Subcutaneous abdominal adipose tissue (tissue), 5 donors: ENCODE measurements around the gene NR5A1.

Experiments
- H3K27ac ChIP-seq: one replicate; pipeline ENCODE4 v1.7.0; 2013; ENCODE audit warnings: low read depth, mild to moderate bottlenecking, inconsistent platforms, low read length, moderate library complexity
- H3K27me3 ChIP-seq, 5 donors: one replicate each; pipeline ENCODE4 v1.7.0; 2013; ENCODE audit warnings: low read length in 5 of 5, inconsistent platforms in 1 of 5; ENCODE audit not compliant: control insufficient read depth in 5 of 5, insufficient read depth in 4 of 5
- H3K36me3 ChIP-seq, 5 donors: one replicate each; pipeline ENCODE4 v1.7.0; 2013; ENCODE audit warnings: low read length in 5 of 5; ENCODE audit not compliant: control insufficient read depth in 5 of 5, insufficient read depth in 5 of 5
- H3K4me1 ChIP-seq, 5 donors: one replicate each; pipeline ENCODE4 v1.7.0; 2013; ENCODE audit warnings: low read length in 5 of 5, mild to moderate bottlenecking in 3 of 5, moderate library complexity in 1 of 5; ENCODE audit not compliant: control insufficient read depth in 5 of 5, insufficient read depth in 5 of 5
- H3K4me3 ChIP-seq, 5 donors: one replicate each; pipeline ENCODE4 v1.7.0; 2013; ENCODE audit warnings: low read length in 5 of 5, low read depth in 1 of 5
- H3K9ac ChIP-seq, 5 donors: one replicate each; pipeline ENCODE4 v1.7.0; 2013; ENCODE audit warnings: low read length in 5 of 5, mild to moderate bottlenecking in 4 of 5, moderate library complexity in 3 of 5
- H3K9me3 ChIP-seq, 5 donors: one replicate each; pipeline ENCODE4 v1.7.0; 2013; ENCODE audit warnings: low read length in 5 of 5; ENCODE audit not compliant: control insufficient read depth in 5 of 5
- donor health status: healthy.
- donor health status: healthy.
- donor health status: healthy.
- donor health status: healthy.
- donor health status: healthy.

The NR5A1 gene

GRCh38 chr9:124475868-124476690, 31.1 kb downstream of the NR5A1 start:
- no peak overlapping the region for H3K9ac ChIP-seq
- H3K27me3 ChIP-seq = peaks cover 59 to 67% (median 64%) of the 10 kb centered on the region in 5 donors

DNA sequence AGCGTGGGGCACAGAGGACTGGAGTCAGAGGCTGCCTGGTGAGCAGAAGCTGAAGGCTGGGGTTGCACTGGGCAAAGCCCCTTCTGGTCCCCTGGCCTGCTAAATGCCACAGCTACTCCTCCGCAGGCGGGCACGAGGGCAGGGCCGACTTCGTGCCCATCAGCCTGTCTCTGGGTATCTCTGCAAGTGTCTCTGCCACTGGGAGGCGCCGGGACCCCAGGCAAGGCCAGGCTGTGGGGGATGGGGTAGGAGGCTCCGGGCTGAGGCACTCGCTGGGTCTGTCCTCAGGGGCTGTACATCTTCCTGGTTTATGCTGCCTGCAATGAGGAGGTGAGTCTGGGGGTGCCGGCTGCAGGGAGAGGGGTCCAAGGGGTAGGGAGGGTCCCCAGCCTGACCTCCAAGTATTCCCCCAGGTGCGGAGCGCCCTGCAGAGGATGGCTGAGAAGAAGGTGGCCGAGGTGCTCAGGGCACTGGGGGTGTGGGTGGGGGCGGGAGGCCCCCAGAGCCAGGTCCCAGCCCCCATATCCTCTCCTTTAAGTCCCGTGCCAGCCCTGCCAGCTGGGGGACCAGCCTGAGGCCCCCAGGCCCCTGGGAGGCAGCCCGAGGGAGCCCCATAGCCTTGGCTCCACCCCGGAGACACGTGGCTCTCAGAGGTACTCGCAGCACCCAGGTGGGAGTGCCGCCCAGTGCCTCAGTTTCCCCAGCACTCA, 31.9 kb downstream of the NR5A1 start:
- H3K27ac ChIP-seq = no peak overlapping the region
- no peaks in the 10 kb centered on the region for H3K36me3 ChIP-seq
- H3K4me1 ChIP-seq = peaks cover 0 to 9% (median 4%) of the 10 kb centered on the region in 5 donors
- no peak overlapping the region for H3K9ac ChIP-seq
- H3K9me3 ChIP-seq = no peaks in the 10 kb centered on the region
- no peak overlapping the region for H3K4me3 ChIP-seq
- H3K27me3 ChIP-seq = peaks cover 52 to 66% (median 60%) of the 10 kb centered on the region in 5 donors

More at GRCh38 chr9:124475868-124476690, 31.1 kb downstream of the NR5A1 start:
- no peaks in the 10 kb centered on the region for H3K9me3 ChIP-seq
- no peak overlapping the region for H3K27ac ChIP-seq
- H3K36me3 ChIP-seq = no peaks in the 10 kb centered on the region
- H3K4me1 ChIP-seq = peaks cover 0 to 9% (median 4%) of the 10 kb centered on the region in 5 donors
- H3K4me3 ChIP-seq = no peak overlapping the region

DNA sequence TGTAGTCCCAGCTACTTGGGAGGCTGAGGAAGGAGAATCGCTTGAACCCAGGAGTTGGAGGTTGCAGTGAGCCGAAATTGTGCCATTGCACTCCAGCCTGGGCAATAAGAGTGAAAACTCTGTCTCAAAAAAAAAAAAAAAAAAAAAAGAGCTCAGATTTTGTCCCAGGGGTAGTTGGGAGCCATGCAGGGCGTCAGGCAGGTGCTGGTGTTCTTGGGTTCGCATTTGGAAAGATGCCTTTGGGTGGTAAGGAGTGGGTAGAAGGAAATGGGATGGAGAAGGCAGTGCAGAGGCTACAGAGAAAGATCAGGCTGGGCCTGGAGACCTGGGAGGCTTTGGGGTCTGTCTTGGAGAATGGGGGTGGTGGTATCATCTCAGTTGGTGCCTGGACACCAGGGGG, 33.0 kb downstream of the NR5A1 start:
- no peaks in the 10 kb centered on the region for H3K36me3 ChIP-seq
- no peaks in the 10 kb centered on the region for H3K9me3 ChIP-seq
- no peak overlapping the region for H3K27ac ChIP-seq
- H3K9ac ChIP-seq = no peak overlapping the region
- no peak overlapping the region for H3K4me3 ChIP-seq
- H3K4me1 ChIP-seq = peaks cover 0 to 9% (median 4%) of the 10 kb centered on the region in 5 donors
- H3K27me3 ChIP-seq = peaks cover 46 to 57% (median 53%) of the 10 kb centered on the region in 5 donors

GRCh38 chr9:124473310-124473709, 33.9 kb downstream of the NR5A1 start:
- no peak overlapping the region for H3K4me3 ChIP-seq
- no peaks in the 10 kb centered on the region for H3K36me3 ChIP-seq
- peaks cover 0 to 9% (median 4%) of the 10 kb centered on the region in 5 donors for H3K4me1 ChIP-seq
- no peak overlapping the region for H3K9ac ChIP-seq
- H3K9me3 ChIP-seq = no peaks in the 10 kb centered on the region
- H3K27me3 ChIP-seq = peaks cover 38 to 49% (median 47%) of the 10 kb centered on the region in 5 donors
- no peak overlapping the region for H3K27ac ChIP-seq

DNA sequence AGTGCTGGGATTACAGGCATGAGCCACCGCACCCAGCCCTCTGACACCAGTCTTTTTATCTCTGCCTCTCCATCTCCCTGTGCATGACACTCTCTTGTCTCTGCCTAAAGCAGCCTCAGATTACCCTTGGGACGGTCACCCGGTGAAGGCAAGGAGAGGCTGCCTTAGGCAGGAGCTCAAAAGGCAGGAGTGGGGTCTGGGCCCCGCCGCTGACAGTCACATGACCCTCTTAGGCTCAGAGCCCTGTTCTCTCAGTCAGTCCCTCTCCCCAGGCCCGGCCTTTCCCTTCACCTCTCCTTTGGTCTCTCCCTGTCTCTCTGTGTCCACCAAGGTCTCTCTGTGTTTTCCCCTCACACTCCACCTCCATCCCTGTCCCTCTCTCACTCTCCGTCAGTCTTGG, 34.4 kb downstream of the NR5A1 start:
- peaks cover 0 to 5% (median 4%) of the 10 kb centered on the region in 5 donors for H3K4me1 ChIP-seq
- H3K36me3 ChIP-seq = no peaks in the 10 kb centered on the region
- peaks cover 34 to 44% (median 42%) of the 10 kb centered on the region in 5 donors for H3K27me3 ChIP-seq
- H3K9ac ChIP-seq = no peak overlapping the region
- no peak overlapping the region for H3K4me3 ChIP-seq
- H3K27ac ChIP-seq = no peak overlapping the region
- H3K9me3 ChIP-seq = no peaks in the 10 kb centered on the region

GRCh38 chr9:124471761-124472160, 35.4 kb downstream of the NR5A1 start:
- Histone ChIP-seq H3K4me3 (no peak overlapping the region), H3K9me3 (no peaks in the 10 kb centered on the region), H3K27ac (no peak overlapping the region), H3K4me1 (no peaks in the 10 kb centered on the region), H3K36me3 (no peaks in the 10 kb centered on the region), H3K9ac (no peak overlapping the region), H3K27me3 (peaks cover 27 to 37% (median 35%) of the 10 kb centered on the region in 5 donors)

- no peaks in the 10 kb centered on the region for H3K9me3 ChIP-seq
- no peaks in the 10 kb centered on the region for H3K36me3 ChIP-seq
- no peak overlapping the region for H3K9ac ChIP-seq
- H3K4me1 ChIP-seq = no peaks in the 10 kb centered on the region
- H3K27ac ChIP-seq = no peak overlapping the region
- H3K4me3 ChIP-seq = no peak overlapping the region
- H3K27me3 ChIP-seq = peaks cover 18 to 31% (median 25%) of the 10 kb centered on the region in 5 donors
Measured at GRCh38 chr9:124470726-124471125, 36.5 kb downstream of the NR5A1 start.

DNA sequence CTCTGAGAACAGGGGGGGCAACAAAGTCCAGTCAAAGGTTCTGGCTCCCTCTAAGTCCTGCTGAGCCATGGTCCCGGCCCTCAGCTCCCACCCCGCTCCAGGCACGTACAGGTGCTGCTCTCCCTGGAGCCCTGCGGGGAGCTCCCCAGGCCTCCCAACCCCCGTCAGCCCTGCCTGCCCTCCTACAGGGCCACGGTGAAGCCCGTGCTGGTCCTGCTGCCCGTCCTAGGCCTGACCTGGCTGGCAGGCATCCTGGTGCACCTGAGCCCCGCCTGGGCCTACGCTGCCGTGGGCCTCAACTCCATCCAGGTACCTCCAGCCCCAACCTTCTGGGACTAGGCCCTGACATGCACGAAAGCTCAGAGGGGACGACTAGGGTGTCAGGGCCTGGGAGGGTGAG, 36.9 kb downstream of the NR5A1 start:
- no peaks in the 10 kb centered on the region for H3K4me1 ChIP-seq
- no peak overlapping the region for H3K4me3 ChIP-seq
- no peak overlapping the region for H3K27ac ChIP-seq
- H3K27me3 ChIP-seq = peaks cover 15 to 27% (median 23%) of the 10 kb centered on the region in 5 donors
- no peak overlapping the region for H3K9ac ChIP-seq
- H3K9me3 ChIP-seq = no peaks in the 10 kb centered on the region
- no peaks in the 10 kb centered on the region for H3K36me3 ChIP-seq

GRCh38 chr9:124469011-124469832, 38.0 kb downstream of the NR5A1 start:
- Histone ChIP-seq H3K27me3 (peaks cover 11 to 23% (median 17%) of the 10 kb centered on the region in 5 donors), H3K4me1 (no peaks in the 10 kb centered on the region), H3K9me3 (no peaks in the 10 kb centered on the region), H3K27ac (no peak overlapping the region), H3K9ac (no peak overlapping the region), H3K4me3 (no peak overlapping the region), H3K36me3 (no peaks in the 10 kb centered on the region)
